ENCODE results near the gene KCNQ4. TPM values are rescaled to one million over a fixed set of nuclear protein-coding genes. Genes with fewer than 3 reads are reported as not detected.

KCNQ4 gene
- total and polyA plus RNA-seq, 10 of the 15 experiments (the other 5 are each of a cell fraction or from before 2014, with no cell fraction given) = 0.04 to 0.18 (median 0.08) TPM; not detected in 2

DNA sequence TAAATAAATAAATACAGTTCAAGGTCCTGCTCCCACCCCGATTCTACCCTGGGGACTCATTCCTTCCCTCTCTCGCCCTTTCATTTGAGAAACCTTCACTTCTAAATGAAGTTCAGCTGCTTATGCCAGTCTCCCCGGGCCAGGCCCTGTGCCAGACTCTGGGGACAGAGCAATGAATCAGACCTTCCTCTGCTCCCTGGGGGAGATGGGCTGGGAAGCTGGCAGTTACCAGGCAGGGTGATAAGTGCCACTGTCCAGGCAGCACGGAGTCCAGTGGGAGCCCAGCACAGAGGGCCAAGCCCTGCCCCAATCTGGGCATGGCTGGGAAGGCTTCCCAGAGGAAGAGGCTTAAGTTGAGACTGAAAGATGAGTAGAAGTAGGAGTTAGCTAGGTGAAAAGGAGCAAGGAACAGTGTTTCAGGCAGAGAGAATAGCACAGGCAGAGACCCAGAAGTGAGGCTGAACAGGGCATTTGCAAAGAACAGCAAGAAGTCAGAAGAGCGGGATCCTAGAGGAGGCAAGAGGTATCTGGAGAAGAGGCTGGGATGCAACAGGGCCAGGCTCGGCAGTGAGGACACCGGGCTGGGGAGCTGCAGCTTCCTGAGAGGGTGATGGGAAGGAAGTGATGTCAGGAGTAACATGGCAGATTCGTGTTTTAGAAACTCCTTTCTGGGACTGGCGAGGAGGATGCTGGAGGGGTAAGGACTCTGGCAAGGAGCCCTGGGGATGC, 13.5 kb downstream of the KCNQ4 start:
- POLR2A ChIA-PET = interaction anchor here (1.0 kb wide), 1 partner anchor 12 kb away, joined by 3 read pairs; no protein-coding TSS in a partner anchor
- H3K9ac ChIP-seq (ENCODE audit: control insufficient read depth, insufficient read depth, low read length) = no peak overlapping the region
- no peak for ATAC-seq
- intact Hi-C loops (cut with micrococcal nuclease; ENCODE audit: unreplicated experiment) = no loop called here
- in situ Hi-C loops (cut with MboI) = no loop called here
- no peak for DNase-seq (ENCODE audit: low read depth, low spot score)
- SMC1A ChIA-PET (ENCODE audit: uncharacterized antibody, unreplicated experiment) = interaction anchor here (1.1 to 2.1 kb wide), 3 partner anchors 10 to 25 kb away, joined by 4 to 8 read pairs (median 7); no protein-coding TSS in a partner anchor
- H3K9me3 ChIP-seq (replicated peaks; ENCODE audit: control insufficient read depth, insufficient read depth, low read length) = no peaks in the 10 kb centered on the region
- CTCF ChIA-PET = interaction anchor here (1.2 to 4.6 kb wide), 8 partner anchors 23 to 155 kb away, joined by 3 to 30 read pairs (median 8); no protein-coding TSS in a partner anchor
- no peak overlapping the region for H3K27ac ChIP-seq (ENCODE audit: control insufficient read depth, insufficient read depth)
- H3K27me3 ChIP-seq (replicated peaks in 1 of 2; ENCODE audit: control insufficient read depth in 2 of 2, insufficient read depth in 2 of 2, low read length in 1 of 2) = no peaks in the 10 kb centered on the region
- H3K79me2 ChIP-seq (ENCODE audit: control insufficient read depth, insufficient read depth, low read length) = no peaks in the 10 kb centered on the region
- no peak overlapping the region; the same call in 1 of the 2 replicates for H3K4me2 ChIP-seq (ENCODE audit: control insufficient read depth, insufficient read depth)
- H3K4me1 ChIP-seq (ENCODE audit: control insufficient read depth, insufficient read depth, low read length) = peaks cover 38% of the 10 kb centered on the region
- TF ChIP-seq HDGF (IDR thresholded peaks at IDR 0.05) (0 out of 2 replicates have a peak, but pooled peaks have one; percentile 42), SMARCA5 (IDR thresholded peaks at IDR 0.05) (no peak), CBX3 (IDR thresholded peaks at IDR 0.05; ENCODE audit: borderline replicate concordance, low read depth) (no peak), CREB1 (IDR thresholded peaks at IDR 0.05; ENCODE audit: low read depth) (0 out of 2 replicates have a peak, but pooled peaks have one; percentile 26), SREBF1 (IDR thresholded peaks at IDR 0.05; ENCODE audit: low read length) (no peak)
- TF ChIP-seq, protein P1, sequence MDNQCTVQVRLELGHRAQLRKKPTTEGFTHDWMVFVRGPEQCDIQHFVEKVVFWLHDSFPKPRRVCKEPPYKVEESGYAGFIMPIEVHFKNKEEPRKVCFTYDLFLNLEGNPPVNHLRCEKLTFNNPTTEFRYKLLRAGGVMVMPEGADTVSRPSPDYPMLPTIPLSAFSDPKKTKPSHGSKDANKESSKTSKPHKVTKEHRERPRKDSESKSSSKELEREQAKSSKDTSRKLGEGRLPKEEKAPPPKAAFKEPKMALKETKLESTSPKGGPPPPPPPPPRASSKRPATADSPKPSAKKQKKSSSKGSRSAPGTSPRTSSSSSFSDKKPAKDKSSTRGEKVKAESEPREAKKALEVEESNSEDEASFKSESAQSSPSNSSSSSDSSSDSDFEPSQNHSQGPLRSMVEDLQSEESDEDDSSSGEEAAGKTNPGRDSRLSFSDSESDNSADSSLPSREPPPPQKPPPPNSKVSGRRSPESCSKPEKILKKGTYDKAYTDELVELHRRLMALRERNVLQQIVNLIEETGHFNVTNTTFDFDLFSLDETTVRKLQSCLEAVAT (IDR thresholded peaks at IDR 0.05) = no peak
- H3K36me3 ChIP-seq (ENCODE audit: control insufficient read depth in 2 of 2, insufficient read depth in 2 of 2, low read length in 1 of 2) = no peaks in the 10 kb centered on the region
- RAD21 ChIA-PET (ENCODE audit: unreplicated experiment) = interaction anchor here (0.6 to 1.6 kb wide), 4 partner anchors 21 to 106 kb away, joined by 3 to 6 read pairs (median 3); partner anchors contain the start of gene NFYC
- no peak overlapping the region for H3K4me3 ChIP-seq
- peak overlapping the region; percentile 58 for H2AFZ ChIP-seq (ENCODE audit: control insufficient read depth, low read depth, low read length)
- H4K20me1 ChIP-seq (ENCODE audit: control insufficient read depth, insufficient read depth) = no peaks in the 10 kb centered on the region
- BruUV-seq (replicated peaks) = no TSS peak
- no peak for FAIRE-seq
- WGBS (ENCODE audit: insufficient coverage, insufficient replicate concordance, low lambda C conversion rate, missing lambda C conversion rate) = 51% methylated on average over 9 of the region's 9 CpGs

Measured in GM12878 (cell line).